Type B pancreatic cell (in vitro differentiated cells): ENCODE measurements around the gene FLRT1. TPM values are rescaled to one million over a fixed set of nuclear protein-coding genes. Genes with fewer than 3 reads are reported as not detected.

ENCODE experiments used
- DNase-seq: peaks from one replicate; pipeline ENCODE4 v3.0.0; 2021; ENCODE audit warnings: mixed read lengths; ENCODE audit not compliant: unreplicated experiment; ENCODE audit errors: extremely low spot score
- H3K27ac Mint-ChIP-seq: 2 replicates; pipeline ENCODE4 v1.8.0; 2021; ENCODE audit warnings: mild to moderate bottlenecking, mixed read lengths
- H3K27me3 Mint-ChIP-seq: 2 replicates; pipeline ENCODE4 v1.8.0; 2021; ENCODE audit warnings: mixed read lengths
- H3K36me3 Mint-ChIP-seq: 2 replicates; pipeline ENCODE4 v1.8.0; 2021; ENCODE audit warnings: mixed read lengths
- H3K4me1 Mint-ChIP-seq: one replicate; pipeline ENCODE4 v1.8.0; 2021; ENCODE audit warnings: mixed read lengths; ENCODE audit not compliant: unreplicated experiment
- H3K4me3 Mint-ChIP-seq: 2 replicates; pipeline ENCODE4 v1.8.0; 2021; ENCODE audit warnings: mild to moderate bottlenecking, mixed read lengths
- H3K9me3 Mint-ChIP-seq: 2 replicates; pipeline ENCODE4 v1.8.0; 2021; ENCODE audit warnings: mixed read lengths
- total RNA-seq: library from RNA; stranded (reverse); gene quantifications from 2 replicates; pipeline ENCODE4 v1.2.1, GENCODE V29; 2021; ENCODE audit warnings: low replicate concordance
- TF ChIP-seq, protein P1 (sequence below): fragments of 200-600 bp; sonication (generic); conservative IDR thresholded peaks from 2 replicates; pipeline ENCODE4 v1.5.0; 2021; ENCODE audit warnings: antibody characterized with exemption, mild to moderate bottlenecking

The FLRT1 gene
- total RNA-seq, 1 donor from 2014 or later = 3.0 TPM

DNA sequence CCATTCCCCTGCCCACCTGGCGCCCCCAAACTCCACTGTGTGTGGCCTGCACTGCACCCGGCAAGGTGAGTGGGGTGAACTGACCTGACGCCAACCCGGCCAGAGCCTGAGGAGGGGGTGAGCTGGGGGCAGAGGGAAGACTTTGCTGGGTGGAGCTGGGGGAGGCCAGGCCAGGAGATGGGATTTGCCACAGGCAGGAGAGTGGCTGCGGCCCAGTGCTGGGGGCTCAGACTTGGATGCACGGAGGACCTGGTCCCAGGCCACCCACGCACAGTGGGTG is 17.8 kb upstream of the FLRT1 start:
- Mint-ChIP-seq H3K27ac (no peak overlapping the region), H3K4me3 (no peak overlapping the region), H3K27me3 (peaks cover 7% of the 10 kb centered on the region), H3K4me1 (peaks cover 12% of the 10 kb centered on the region), H3K9me3 (no peaks in the 10 kb centered on the region), H3K36me3 (no peaks in the 10 kb centered on the region)
- no peak for DNase-seq
- TF ChIP-seq, protein P1, sequence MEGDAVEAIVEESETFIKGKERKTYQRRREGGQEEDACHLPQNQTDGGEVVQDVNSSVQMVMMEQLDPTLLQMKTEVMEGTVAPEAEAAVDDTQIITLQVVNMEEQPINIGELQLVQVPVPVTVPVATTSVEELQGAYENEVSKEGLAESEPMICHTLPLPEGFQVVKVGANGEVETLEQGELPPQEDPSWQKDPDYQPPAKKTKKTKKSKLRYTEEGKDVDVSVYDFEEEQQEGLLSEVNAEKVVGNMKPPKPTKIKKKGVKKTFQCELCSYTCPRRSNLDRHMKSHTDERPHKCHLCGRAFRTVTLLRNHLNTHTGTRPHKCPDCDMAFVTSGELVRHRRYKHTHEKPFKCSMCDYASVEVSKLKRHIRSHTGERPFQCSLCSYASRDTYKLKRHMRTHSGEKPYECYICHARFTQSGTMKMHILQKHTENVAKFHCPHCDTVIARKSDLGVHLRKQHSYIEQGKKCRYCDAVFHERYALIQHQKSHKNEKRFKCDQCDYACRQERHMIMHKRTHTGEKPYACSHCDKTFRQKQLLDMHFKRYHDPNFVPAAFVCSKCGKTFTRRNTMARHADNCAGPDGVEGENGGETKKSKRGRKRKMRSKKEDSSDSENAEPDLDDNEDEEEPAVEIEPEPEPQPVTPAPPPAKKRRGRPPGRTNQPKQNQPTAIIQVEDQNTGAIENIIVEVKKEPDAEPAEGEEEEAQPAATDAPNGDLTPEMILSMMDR = no peak

DNA sequence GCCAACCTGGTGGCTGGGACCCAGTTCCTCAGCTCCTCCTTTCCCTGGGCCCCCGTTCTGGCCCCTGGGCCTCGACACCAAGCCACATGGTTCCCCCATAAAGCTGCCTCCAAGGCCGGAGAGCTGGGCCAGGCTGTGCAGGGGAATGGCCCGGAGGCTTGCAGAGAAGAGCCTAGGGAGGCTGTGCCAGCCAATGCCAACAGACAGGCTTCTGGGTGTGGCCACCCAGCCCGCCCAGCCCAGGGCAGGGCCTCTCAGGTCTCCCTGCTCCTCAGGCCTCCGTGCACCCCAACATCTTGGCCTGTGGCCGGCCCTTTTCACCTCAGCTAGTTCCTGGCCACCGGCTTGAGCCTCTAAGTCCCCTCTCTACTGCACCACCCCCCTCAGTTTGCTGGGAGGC is 17.4 kb upstream of the FLRT1 start:
- DNase-seq = no peak
- Mint-ChIP-seq H3K4me1 (peaks cover 12% of the 10 kb centered on the region), H3K4me3 (no peak overlapping the region), H3K9me3 (no peaks in the 10 kb centered on the region), H3K36me3 (no peaks in the 10 kb centered on the region), H3K27me3 (peaks cover 7% of the 10 kb centered on the region), H3K27ac (no peak overlapping the region)
- TF ChIP-seq, protein P1 = no peak

DNA sequence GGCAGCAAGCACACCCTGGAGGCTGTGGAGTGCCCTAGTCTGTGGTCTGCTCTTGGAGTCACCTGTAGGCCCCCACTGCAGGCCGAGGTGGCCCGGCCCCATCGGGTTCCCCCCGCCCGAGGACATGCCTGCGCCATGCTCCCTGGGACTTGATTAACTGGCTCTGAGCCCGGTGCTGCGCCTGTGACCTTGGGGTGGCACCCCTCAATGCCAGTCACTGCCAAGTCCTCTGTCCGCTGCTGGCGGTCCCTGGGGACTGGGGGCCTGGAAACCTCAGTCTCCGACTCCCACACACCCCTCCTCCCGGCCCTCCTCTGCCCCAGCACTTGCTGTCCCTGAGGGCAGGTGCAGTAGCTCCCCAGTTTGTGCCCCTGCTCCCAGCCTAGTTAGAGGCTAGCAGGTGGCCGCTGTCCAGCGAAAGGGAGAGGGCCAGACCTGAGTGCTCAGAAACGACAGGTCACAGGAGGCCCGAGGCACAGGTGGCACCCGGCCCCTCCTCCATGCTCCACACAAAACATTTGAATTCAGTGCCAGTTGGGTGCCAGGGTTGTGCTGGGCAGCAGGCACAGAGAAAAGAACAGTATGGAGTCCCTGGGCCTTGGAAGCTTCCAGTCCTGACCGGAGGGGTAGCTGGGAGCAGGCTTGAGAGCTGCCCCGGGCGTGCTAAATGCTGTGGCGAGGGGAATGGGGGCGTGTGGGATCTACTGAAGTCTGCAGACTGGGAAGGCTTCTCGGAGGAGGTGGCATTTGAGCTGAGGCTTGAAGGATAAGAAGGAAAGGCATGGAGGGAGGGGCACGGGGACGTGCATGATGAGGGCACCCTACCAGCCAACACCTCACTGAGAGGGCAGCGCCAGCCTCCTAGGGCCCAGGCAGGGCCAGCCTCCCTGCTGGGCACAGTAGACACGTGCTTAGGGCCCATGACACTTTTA is 16.4 kb upstream of the FLRT1 start:
- H3K4me1 Mint-ChIP-seq = peaks cover 21% of the 10 kb centered on the region
- no peak overlapping the region for H3K27ac Mint-ChIP-seq

DNA sequence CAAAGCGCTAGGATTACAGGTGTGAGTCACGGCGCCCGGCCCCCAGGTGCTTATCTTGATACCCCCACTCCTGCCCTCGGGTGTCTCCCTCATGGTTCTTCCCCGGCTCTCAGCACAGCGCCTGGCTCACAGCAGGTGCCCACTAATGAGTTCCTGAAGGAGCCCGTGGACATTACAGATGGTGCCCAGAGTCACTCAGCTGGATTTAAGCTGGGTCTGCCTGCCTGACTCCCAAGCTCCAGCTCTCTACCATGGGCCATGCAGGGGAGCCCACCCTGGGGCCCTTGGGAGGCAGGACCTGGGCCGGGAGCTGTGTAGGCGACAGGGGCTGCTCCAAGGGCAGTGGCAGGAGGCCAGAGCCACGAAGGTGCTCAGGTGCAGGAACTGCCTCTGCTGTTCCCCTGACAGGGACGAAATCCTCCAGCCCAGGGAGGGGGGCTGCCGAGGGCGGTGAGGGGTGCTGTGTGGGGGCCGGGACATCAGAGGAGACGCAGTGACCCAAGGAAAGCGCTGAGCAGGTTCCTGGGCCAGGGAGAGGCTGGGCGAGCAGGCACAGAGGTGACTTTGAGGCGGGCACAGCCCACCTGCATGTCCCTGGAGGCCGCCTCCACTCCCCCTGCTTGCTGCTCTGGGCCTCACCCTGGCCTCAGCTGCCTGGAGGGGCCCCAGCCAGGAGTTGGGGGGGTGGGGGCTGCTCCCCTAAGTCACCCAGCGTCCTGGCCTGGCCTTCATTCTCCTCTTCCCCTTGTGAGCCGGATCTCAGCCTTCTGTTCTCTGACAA is 14.6 kb upstream of the FLRT1 start:
- H3K27ac Mint-ChIP-seq = peak overlapping the region; percentile 51
- peaks cover 28% of the 10 kb centered on the region for H3K4me1 Mint-ChIP-seq
- H3K9me3 Mint-ChIP-seq = no peaks in the 10 kb centered on the region
- DNase-seq = no peak
- H3K36me3 Mint-ChIP-seq = no peaks in the 10 kb centered on the region
- peak overlapping the region; percentile 34 for H3K4me3 Mint-ChIP-seq
- peaks cover 7% of the 10 kb centered on the region for H3K27me3 Mint-ChIP-seq
- TF ChIP-seq, protein P1 = no peak

More for the DNA sequence above, 16.4 kb upstream of the FLRT1 start:
- no peak for DNase-seq
- TF ChIP-seq, protein P1 = no peak
- H3K36me3 Mint-ChIP-seq = no peaks in the 10 kb centered on the region
- no peak overlapping the region for H3K4me3 Mint-ChIP-seq
- H3K27me3 Mint-ChIP-seq = peaks cover 7% of the 10 kb centered on the region
- H3K9me3 Mint-ChIP-seq = no peaks in the 10 kb centered on the region

DNA sequence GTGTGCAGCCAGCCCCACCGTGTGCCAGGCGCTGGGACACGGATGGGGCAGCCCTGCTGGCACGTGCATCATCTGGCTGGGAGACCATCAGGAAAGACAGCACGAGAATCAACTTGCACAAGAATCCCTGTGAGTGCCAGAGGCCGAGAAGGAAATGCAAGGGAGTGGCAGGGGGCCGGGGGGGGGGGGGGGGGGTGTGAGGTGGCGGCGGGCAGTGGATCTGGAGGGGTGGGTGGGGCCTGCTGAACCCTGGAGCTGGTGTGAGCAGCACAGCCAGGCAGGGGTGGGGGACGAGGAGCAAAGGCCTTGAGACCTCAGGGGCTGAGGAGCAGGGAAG is 14.0 kb upstream of the FLRT1 start:
- H3K4me3 Mint-ChIP-seq = peak overlapping the region; percentile 34
- H3K4me1 Mint-ChIP-seq = peaks cover 28% of the 10 kb centered on the region
- no peak for DNase-seq

More for the DNA sequence above, 14.0 kb upstream of the FLRT1 start:
- Mint-ChIP-seq H3K36me3 (no peaks in the 10 kb centered on the region), H3K9me3 (no peaks in the 10 kb centered on the region), H3K27ac (peak overlapping the region; percentile 51), H3K27me3 (peaks cover 7% of the 10 kb centered on the region)
- TF ChIP-seq, protein P1 = no peak
